RWPE1 (cell line): ENCODE measurements around the gene OR14J1.
"Not testable (repeated sequence)": the region's sequence is repeated elsewhere in the genome, so short reads cannot be mapped to it uniquely, and the experiment has no call there.

ENCODE experiments used
- CTCF ChIA-PET: fragments of 350-600 bp; sonication (Branson Sonifier 250); formaldehyde crosslinking; extraction: SDS; loops from one replicate; lab custom pipeline; 2021; lab: Yijun Ruan, JAX
- POLR2A ChIA-PET: fragments of 400-600 bp; formaldehyde crosslinking; extraction: SDS; loops from one replicate; lab custom pipeline; 2020; ENCODE audit warnings: antibody characterized with exemption; ENCODE audit not compliant: low non-redundant PET; lab: Yijun Ruan, JAX
- DNase-seq: peaks from one replicate; pipeline ENCODE4 v3.0.0; 2012; ENCODE audit warnings: low spot score
- H3K27ac ChIP-seq: fragments of 450-650 bp; 2 replicates; pipeline ENCODE4 v1.5.1; 2017
- TF ChIP-seq, protein P1 (sequence below): fragments of 450-650 bp; conservative IDR thresholded peaks from 2 replicates; pipeline ENCODE4 v1.5.1; 2017; ENCODE audit warnings: low read depth, mild to moderate bottlenecking

OR14J1 gene

DNA sequence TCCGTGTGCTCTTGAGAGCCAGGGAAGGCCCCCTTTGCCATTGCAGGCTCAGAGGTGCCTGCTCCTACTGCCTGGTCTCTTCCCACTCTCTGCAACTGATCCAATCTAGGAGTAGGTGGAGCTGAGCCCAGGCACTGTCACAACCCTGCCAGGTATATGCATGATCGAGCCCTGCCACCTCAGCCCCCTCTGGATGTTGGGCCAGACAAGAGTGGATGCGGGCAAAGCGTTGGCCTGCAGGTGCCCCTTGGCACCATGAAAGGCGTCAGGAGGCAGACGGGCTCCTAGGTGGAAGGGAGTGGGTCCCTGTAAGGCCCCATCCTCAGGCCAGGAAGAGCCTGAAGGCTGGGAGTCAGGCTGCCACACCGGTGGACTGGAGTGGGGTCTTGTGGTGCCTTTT, 5.9 kb upstream of the OR14J1 start:
- ChIA-PET CTCF (no interaction called here), POLR2A (no interaction called here)
- TF ChIP-seq, protein P1, sequence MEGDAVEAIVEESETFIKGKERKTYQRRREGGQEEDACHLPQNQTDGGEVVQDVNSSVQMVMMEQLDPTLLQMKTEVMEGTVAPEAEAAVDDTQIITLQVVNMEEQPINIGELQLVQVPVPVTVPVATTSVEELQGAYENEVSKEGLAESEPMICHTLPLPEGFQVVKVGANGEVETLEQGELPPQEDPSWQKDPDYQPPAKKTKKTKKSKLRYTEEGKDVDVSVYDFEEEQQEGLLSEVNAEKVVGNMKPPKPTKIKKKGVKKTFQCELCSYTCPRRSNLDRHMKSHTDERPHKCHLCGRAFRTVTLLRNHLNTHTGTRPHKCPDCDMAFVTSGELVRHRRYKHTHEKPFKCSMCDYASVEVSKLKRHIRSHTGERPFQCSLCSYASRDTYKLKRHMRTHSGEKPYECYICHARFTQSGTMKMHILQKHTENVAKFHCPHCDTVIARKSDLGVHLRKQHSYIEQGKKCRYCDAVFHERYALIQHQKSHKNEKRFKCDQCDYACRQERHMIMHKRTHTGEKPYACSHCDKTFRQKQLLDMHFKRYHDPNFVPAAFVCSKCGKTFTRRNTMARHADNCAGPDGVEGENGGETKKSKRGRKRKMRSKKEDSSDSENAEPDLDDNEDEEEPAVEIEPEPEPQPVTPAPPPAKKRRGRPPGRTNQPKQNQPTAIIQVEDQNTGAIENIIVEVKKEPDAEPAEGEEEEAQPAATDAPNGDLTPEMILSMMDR = no peak
- no peak overlapping the region for H3K27ac ChIP-seq
- no peak for DNase-seq

DNA sequence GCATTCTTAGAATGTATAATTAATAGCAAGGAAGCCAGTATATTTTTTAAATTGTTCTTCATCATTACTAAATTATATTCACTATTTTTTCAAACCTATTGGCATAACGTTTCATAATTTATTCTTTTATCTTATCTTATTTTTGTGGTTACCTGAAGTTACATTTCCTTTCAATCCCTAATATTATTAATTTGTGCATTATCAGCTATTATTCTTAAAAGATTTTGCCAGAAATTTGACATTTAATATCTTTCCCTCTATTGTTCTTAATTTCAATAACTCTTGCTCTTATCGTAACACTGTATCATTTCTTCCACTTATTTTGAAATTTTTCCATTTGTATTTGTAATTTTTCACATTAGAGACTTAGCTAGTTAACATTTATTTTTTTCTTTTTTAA, 18.4 kb downstream of the OR14J1 start:
- no peak for DNase-seq
- ChIA-PET CTCF (interaction anchor here (0.6 kb wide), 1 partner anchor 11 kb away, joined by 4 read pairs; no protein-coding TSS in a partner anchor), POLR2A (no interaction called here)
- TF ChIP-seq, protein P1 = no peak
- no peak overlapping the region for H3K27ac ChIP-seq

DNA sequence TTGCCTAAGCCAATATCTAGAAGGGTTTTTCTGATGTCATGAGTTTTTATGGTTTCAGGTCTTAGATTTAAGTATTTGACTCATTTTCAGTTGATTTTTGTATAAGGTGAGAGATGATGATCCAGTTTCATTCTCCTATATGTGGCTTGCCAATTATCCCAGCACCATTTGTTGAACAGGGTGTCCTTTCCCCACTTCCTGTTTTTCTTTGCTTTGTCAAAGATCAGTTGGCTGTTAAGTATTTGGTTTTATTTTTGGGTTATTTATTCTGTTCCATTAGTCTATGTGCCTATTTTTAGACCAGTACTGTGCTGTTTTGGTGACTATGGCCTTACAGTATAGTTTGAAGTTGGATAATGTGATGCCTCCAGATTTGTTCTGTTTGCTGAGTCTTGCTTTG, 21.8 kb downstream of the OR14J1 start:
- DNase-seq, POLR2A ChIA-PET, CTCF ChIA-PET, H3K27ac ChIP-seq: not testable (repeated sequence)

DNA sequence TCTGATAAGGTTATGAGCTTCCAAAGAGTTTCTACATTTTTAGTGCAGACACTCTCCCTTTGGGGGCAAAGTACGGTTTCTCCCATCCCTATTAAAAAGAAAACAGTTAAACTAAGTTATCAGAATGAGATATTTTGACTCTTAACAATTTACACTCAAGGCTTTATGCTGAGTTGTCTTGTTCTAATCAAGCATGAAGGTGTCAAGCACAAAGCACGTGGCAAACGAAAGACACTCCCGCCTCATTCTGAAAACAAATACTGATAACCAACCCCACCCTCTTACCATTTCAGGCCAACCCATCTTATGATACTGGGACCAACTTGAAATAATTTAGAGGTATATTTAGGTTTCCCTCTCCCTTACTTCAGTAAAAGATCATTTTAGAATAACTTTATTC, 24.3 kb downstream of the OR14J1 start:
- H3K27ac ChIP-seq = no peak overlapping the region
- TF ChIP-seq, protein P1 = no peak
- CTCF ChIA-PET = no interaction called here
- POLR2A ChIA-PET = no interaction called here
- no peak for DNase-seq

GRCh38 chr6:29332676-29333075, 31.2 kb downstream of the OR14J1 start:
- POLR2A ChIA-PET = no interaction called here

GRCh38 chr6:29336269-29336668, 34.8 kb downstream of the OR14J1 start:
- no peak for DNase-seq
- no peak overlapping the region for H3K27ac ChIP-seq
- ChIA-PET POLR2A (no interaction called here), CTCF (no interaction called here)
- TF ChIP-seq, protein P1 = no peak

More at GRCh38 chr6:29332676-29333075, 31.2 kb downstream of the OR14J1 start:
- no peak for DNase-seq
- TF ChIP-seq, protein P1 = no peak
- CTCF ChIA-PET = no interaction called here
- H3K27ac ChIP-seq = no peak overlapping the region

DNA sequence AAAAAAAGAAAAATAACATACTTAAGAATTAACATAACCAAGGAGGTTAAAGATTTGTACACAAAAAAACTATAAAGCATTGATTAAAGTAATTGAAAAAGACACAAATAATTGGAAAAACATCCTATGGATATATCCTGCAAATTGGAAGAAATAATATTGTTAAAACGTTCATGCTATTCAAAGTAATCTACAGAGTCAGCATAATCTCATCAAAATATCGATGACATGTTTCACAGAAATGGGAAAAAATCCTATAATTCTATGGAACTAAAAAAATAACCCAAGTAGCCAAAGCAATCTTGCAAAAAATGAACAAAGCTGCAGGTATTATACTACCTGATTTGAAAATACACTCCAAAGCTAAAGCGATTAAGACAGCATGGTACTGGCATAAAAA, 43.9 kb downstream of the OR14J1 start:
- TF ChIP-seq, protein P1 = no peak
- DNase-seq = no peak
- CTCF ChIA-PET = no interaction called here
- POLR2A ChIA-PET = no interaction called here
- H3K27ac ChIP-seq = no peak overlapping the region

- H3K27ac ChIP-seq, DNase-seq, CTCF ChIA-PET, POLR2A ChIA-PET: not testable (repeated sequence)
Observed at GRCh38 chr6:29349348-29349747, 47.8 kb downstream of the OR14J1 start.
